Subcutaneous adipose tissue (tissue), 4 donors: ENCODE results near the gene PRSS16. TPM values are rescaled to one million over a fixed set of nuclear protein-coding genes. Genes with fewer than 3 reads are reported as not detected.

Source experiments
- total RNA-seq, 4 donors: library from RNA; depleted of rRNA; stranded (reverse); fragments of >200 nt; gene quantifications; one replicate each; pipeline ENCODE4 v1.1.0, GENCODE V29; 2016
- TF ChIP-seq, protein P1 (sequence below): fragments of 450-650 bp; IDR thresholded peaks from one replicate; pipeline ENCODE4 v1.5.1; 2016; ENCODE audit warnings: low read depth, mild to moderate bottlenecking, control low read depth, antibody characterized with exemption, moderate library complexity

Gene PRSS16
- total RNA-seq, 4 donors from 2014 or later = 0.88 TPM; not detected in 3

DNA sequence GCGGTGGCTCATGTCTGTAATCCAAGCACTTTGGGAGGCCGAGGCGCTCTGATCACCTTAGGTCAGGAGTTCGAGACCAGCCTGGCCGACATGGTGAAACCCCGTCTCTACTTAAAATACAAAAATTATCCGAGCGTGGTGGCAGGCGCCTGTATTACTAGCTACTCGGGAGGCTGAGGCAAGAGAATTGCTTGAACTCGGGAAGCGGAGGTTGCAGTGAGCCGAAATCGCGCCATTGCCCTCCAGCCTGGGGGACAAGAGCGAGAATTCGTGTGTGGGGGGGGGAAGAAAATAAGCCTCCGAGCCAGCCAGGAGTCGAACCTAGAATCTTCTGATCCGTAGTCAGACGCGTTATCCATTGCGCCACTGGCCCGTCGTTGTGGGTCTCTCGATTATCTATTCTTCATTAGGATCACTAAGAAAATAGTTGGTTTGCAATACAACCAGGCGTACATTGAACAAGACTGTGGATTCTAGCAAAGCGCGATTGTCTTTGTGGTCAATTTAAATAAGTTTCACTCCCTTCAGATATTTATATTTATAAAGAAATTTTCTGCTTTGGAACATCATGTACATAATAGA is 33.9 kb upstream of the PRSS16 start:
- TF ChIP-seq, protein P1, sequence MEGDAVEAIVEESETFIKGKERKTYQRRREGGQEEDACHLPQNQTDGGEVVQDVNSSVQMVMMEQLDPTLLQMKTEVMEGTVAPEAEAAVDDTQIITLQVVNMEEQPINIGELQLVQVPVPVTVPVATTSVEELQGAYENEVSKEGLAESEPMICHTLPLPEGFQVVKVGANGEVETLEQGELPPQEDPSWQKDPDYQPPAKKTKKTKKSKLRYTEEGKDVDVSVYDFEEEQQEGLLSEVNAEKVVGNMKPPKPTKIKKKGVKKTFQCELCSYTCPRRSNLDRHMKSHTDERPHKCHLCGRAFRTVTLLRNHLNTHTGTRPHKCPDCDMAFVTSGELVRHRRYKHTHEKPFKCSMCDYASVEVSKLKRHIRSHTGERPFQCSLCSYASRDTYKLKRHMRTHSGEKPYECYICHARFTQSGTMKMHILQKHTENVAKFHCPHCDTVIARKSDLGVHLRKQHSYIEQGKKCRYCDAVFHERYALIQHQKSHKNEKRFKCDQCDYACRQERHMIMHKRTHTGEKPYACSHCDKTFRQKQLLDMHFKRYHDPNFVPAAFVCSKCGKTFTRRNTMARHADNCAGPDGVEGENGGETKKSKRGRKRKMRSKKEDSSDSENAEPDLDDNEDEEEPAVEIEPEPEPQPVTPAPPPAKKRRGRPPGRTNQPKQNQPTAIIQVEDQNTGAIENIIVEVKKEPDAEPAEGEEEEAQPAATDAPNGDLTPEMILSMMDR = no peak

DNA sequence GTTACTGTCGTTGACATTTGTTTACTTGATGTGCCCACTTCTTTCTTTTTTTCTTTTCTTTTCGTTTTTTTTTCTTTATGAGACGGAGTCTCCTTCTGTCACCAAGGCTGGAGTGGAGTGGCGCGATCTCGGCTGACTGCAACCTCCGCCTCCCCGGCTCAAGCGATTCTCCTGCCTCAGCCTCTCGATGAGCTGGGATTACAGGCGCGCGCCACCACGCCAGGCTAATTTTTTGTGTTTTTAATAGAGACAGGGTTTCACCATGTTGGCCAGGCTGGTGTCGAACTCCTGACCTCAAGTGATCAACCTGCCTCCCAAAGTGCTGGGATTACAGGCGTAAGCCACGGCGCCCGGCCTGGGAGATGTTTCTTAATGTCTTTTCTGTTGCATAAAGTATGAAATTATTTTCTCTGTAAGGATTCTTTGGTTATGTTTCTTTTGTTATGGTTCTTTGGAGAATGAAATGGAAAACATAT is 33.3 kb upstream of the PRSS16 start:
- TF ChIP-seq, protein P1 = no peak

DNA sequence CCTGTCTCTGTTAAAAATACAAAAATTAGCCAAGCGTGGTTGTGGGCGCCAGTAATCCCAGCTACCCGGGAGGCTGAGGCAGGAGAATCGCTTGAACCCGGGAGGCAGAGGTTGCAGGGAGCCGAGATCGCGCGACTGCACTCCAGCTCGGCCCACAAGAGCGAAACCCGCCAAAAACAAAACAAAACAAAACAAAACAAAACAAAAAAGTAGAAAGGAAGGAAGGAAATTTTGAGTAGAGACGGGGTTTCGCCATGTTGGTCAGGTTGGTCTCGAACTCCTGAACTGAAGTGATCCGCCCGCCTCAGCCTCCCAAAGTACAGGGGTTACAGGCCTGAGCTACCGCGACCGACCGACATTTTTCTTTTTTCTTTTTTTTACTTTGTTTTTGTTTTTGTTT is 30.6 kb upstream of the PRSS16 start:
- TF ChIP-seq, protein P1 = no peak

DNA sequence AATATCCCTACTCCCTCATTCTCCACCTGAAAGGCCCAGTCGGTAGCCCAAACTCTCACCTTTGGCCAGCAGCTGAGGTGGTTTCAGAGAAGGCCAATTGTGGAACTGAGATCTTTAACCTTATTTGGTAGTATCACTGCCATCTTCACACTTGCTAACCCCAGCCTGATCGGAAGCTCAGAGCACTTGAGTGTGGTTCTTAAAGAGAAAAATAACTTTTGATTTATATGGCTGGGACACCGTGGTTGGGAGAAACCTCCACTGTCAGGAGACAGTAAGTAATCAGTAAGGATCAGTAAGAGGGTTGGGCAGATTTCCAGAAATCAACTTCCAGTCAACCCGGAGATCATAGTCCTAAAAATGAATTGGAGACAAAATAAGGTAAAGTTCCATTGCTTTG is 22.8 kb upstream of the PRSS16 start:
- TF ChIP-seq, protein P1 = no peak

DNA sequence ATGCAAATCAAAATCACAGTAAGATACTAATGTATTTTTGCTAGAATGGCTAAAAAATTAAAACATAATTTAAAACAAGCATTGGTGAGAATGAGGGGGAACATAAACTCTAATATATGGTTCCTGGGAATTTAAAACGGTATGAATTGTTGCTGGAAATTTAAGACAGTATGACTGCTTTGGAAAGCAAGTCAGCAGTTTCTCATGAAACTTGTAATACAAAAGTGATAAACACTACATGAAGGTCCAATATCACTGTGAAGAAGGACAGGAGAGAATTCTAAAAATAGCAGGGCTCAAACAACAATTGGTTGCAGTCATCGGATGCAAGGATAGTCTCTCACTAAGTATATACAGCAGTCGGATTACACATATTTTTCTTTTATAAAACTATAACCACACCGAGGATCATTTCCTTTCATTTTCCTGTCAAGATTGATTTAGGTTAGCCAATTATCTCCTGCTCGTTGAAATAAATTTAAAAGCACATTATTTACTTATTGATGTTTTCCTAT is 18.5 kb upstream of the PRSS16 start:
- TF ChIP-seq, protein P1 = no peak

DNA sequence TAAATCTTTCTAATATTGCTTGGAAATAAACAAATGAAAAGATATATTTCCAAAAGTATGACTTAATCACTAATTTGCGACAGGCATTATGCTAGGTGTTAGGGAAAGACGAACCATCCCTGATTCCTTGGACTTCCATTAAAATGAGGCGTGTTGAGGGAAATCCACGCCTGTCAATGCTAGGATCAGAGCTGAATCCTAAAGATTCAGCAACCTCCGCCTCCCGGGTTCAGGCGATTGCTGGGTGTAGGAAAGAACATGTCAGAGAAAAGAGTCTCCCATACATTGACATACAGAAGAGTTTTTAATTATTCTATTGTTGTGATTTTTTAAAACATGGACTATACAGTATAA is 16.8 kb upstream of the PRSS16 start:
- TF ChIP-seq, protein P1 = no peak

DNA sequence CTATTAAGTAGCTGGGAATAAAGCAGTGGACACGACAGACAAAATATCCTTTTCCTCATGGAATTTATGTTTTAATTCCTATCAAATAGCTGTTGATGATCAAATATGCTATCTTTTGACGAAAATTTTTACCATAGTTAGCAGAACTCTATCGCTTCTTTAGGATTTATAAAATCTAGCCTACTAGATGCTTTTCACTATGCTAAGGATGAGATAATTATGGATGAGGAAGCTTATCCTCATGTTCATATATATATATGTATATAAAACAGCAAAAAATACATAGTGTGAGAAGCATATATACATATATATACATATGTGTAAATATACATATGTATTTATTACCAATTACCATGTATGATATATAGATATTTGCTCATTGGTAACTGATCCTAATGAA is 12.9 kb upstream of the PRSS16 start:
- TF ChIP-seq, protein P1 = no peak
